Activated naive CD4-positive, alpha-beta T cell treated with anti-CD3 and anti-CD28 coated beads, Interleukin-2, amount 10 ng/mL, durations not matched to agents 7 days and 5 days (primary cell): Measurements from ENCODE around the gene DRGX.

Source experiments
- CTCF ChIA-PET: fragments of 350-600 bp; sonication (Branson Sonifier 250); formaldehyde crosslinking; loops from one replicate; lab custom pipeline; 2021; ENCODE audit warnings: antibody characterized with exemption; lab: Charles Lee
- DNase-seq: peaks from one replicate; pipeline ENCODE4 v3.0.0-alpha.2; 2020
- H3K27ac Mint-ChIP-seq: one replicate; pipeline ENCODE4 v1.8.0; 2021; ENCODE audit warnings: mild to moderate bottlenecking, moderate library complexity, mixed read lengths
- H3K27me3 Mint-ChIP-seq: one replicate; pipeline ENCODE4 v1.8.0; 2021; ENCODE audit warnings: mild to moderate bottlenecking, mixed read lengths
- H3K36me3 Mint-ChIP-seq: one replicate; pipeline ENCODE4 v1.8.0; 2021; ENCODE audit warnings: mixed read lengths
- H3K4me1 Mint-ChIP-seq: one replicate; pipeline ENCODE4 v1.8.0; 2021; ENCODE audit warnings: mixed read lengths
- H3K4me3 Mint-ChIP-seq: one replicate; pipeline ENCODE4 v1.8.0; 2021; ENCODE audit warnings: mild to moderate bottlenecking, moderate library complexity, mixed read lengths
- H3K9me3 Mint-ChIP-seq: one replicate; pipeline ENCODE4 v1.8.0; 2021; ENCODE audit warnings: mixed read lengths

The DRGX gene

DNA sequence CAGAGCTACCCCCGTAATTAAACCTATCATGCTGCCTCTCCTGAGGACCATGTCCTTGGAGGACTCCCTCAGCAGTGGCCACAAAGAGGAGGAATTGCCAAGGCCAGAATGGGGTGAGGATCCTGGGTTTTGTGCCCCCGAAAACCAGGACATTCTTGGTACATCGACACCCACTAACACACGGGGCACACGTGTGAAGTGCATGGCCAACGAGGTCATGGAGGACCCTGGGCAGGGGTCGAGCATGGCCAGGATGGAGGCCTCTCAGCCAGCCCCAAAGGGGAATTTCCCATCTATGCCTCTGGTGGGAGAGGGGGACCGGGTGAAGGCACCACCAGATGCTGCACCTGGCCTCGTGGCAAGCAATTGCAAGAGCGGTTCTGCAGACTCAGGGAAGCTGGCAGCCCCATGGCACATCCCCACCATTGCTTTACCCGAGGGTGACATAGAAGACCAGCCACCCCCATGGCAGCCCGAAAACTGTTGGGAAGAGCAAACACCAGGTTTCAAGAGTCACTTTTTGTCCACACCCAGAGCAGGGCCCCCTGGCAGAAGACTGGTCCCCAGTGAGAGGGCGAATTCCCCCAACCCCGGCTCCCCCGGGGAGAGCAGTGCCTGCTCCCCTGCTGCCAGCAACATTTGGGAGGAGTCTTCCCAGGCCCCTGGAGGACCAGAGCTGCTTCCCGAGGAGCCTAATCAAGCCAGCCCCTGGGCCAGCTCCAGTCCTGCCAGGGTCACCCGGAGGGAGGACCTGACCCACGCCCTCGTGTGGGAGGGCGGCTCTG is 70.6 kb downstream of the DRGX start:
- H3K4me1 Mint-ChIP-seq: no peaks in the 10 kb centered on the region
- DNase-seq: no peak
- CTCF ChIA-PET: interaction anchor here (0.7 kb wide), 1 partner anchor 50 kb away, joined by 3 read pairs; no protein-coding TSS in a partner anchor
- peaks cover 24% of the 10 kb centered on the region for H3K27me3 Mint-ChIP-seq
- H3K4me3 Mint-ChIP-seq: no peak overlapping the region
- H3K27ac Mint-ChIP-seq: no peak overlapping the region
- H3K36me3 Mint-ChIP-seq: no peaks in the 10 kb centered on the region
- H3K9me3 Mint-ChIP-seq: no peaks in the 10 kb centered on the region

DNA sequence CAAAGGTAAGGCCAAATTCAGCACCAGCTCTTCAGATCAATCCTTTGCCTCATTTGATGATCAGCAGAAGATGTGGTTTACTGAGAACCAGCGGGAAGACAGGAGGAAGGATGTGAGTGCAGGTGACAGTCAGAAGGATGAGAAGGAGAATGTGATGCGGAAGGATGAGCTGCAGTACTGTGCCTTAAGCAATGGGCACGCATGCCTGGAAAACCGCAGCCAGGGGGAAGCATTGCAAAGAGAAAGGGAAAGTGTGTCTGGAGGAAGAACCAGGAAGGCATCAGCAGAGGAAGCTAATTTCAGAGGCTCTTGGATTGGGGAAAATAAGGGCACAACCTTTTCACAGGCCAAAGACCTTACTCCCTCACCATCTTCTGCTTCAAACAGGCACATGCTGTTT is 71.2 kb downstream of the DRGX start:
- Mint-ChIP-seq H3K36me3 (no peaks in the 10 kb centered on the region), H3K27ac (no peak overlapping the region), H3K27me3 (peaks cover 20% of the 10 kb centered on the region), H3K4me3 (no peak overlapping the region), H3K9me3 (no peaks in the 10 kb centered on the region), H3K4me1 (no peaks in the 10 kb centered on the region)
- CTCF ChIA-PET: interaction anchor here (0.7 kb wide), 1 partner anchor 50 kb away, joined by 3 read pairs; no protein-coding TSS in a partner anchor
- no peak for DNase-seq

DNA sequence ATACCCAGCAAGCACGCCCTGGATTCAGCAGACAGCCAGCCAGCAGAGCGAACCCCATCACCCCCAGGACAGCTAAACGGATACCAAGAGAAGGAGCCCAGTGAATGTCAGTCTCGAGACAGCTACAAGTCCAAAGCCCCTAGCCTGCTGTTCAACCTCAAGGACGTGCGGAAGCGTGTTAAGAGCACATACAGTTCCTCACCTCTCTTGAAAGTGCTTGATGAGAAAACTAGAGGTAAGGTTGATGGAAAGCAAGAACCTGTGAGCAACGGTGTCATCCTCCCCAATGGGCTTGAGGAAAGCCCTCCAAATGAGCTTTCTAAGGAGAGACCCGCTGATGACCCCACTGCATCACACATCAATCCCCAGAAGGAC is 72.0 kb downstream of the DRGX start:
- no peaks in the 10 kb centered on the region for H3K4me1 Mint-ChIP-seq
- CTCF ChIA-PET: no interaction called here
- no peak overlapping the region for H3K4me3 Mint-ChIP-seq
- peaks cover 17% of the 10 kb centered on the region for H3K27me3 Mint-ChIP-seq
- no peaks in the 10 kb centered on the region for H3K36me3 Mint-ChIP-seq
- no peaks in the 10 kb centered on the region for H3K9me3 Mint-ChIP-seq
- no peak overlapping the region for H3K27ac Mint-ChIP-seq
- no peak for DNase-seq

DNA sequence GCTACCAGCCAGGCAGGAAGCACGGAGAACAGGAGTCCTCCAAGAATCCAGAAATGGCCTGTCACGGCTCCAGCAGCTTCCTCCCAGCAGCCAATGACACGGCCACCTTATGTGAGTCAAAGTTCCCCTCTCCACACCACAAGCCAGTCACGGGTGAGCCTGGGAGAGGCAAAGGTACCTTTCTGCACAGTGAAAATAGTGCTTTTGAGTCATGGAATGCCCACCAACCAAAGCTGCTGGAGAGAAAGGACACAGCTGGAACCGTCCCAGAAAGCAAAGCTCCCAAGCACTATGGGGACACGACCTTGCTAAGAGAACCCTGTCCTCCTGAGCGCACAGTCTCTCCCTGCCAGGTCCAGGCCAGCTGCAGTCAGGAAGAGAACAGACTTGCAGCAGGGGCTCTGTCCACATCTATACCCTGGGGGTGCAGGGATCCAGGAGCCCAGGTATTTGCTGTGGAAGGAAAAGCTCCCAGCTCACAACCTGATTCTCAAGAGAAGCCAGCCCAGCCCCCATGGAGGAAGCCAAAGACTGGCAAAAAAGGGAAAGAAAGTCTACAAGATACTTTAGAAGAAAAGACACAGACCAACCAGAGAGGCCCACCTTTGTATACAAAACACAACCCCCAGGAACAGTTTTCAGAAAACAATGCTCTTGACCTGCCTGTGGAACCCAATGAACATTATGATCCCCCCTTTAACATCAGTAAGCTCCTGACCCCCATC is 72.6 kb downstream of the DRGX start:
- no peak overlapping the region for H3K4me3 Mint-ChIP-seq
- peaks cover 17% of the 10 kb centered on the region for H3K27me3 Mint-ChIP-seq
- CTCF ChIA-PET: no interaction called here
- no peak overlapping the region for H3K27ac Mint-ChIP-seq
- no peaks in the 10 kb centered on the region for H3K9me3 Mint-ChIP-seq
- no peaks in the 10 kb centered on the region for H3K4me1 Mint-ChIP-seq
- no peaks in the 10 kb centered on the region for H3K36me3 Mint-ChIP-seq
- DNase-seq: no peak

DNA sequence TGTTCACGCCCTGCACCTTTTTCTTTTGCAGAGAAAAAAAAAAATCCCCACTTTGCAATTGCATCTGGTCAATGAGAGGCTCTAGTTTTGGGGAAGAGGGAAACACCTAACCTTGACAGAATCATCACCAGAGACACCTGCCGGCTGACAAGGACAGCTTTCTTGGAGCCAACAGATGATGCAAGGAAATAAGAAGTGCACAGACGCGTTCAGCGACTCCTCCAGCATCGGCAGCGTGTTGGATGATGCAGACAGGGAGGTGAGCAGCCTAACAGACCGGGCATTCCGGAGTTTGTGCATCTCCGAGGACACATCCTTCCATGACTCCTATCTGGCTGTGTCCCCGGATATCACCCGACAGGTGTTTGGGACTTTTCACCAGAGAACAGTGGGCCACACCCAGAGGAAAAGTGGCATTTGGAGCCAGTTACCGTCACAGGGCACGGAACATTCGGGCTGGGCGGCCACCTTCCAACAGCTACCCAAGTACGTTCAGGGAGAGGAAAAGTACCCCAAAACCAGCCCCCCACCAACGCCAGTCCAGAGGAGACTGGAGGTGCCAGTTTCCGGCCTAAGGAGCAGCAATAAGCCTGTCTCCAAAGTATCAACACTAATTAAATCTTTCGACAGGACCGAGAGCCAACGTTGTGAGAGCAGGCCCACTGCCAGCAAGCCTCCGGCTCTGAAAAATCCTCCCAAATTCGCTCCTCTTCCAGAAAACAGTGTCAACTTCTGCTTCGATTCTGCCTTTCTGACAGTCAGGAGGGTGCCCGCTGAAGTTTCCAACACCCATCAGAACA is 73.3 kb downstream of the DRGX start:
- Mint-ChIP-seq H3K4me1 (no peaks in the 10 kb centered on the region), H3K9me3 (no peaks in the 10 kb centered on the region), H3K36me3 (no peaks in the 10 kb centered on the region), H3K4me3 (no peak overlapping the region), H3K27ac (no peak overlapping the region), H3K27me3 (peaks cover 16% of the 10 kb centered on the region)
- no peak for DNase-seq
- CTCF ChIA-PET: no interaction called here

DNA sequence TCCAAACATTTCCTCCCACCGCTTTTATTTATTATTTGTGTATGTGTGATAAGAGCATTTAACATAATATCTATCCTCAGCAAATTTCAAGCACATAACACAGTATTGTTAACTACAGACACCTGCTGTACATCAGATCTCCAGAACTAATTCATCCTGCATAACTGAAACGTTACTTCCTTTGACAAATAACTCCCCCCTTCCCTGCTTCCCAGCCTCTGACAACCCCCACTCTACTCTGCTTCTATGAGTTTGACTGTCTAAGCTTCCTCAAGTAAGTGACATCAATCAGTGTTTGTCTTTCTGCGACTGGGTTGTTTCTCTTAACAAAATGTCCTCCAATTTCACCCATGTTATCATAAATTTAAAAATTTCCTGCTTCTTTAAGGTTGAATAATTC is 74.9 kb downstream of the DRGX start:
- peaks cover 13% of the 10 kb centered on the region for H3K27me3 Mint-ChIP-seq
- H3K4me1 Mint-ChIP-seq: no peaks in the 10 kb centered on the region
- no peaks in the 10 kb centered on the region for H3K36me3 Mint-ChIP-seq
- DNase-seq: no peak
- CTCF ChIA-PET: no interaction called here
- H3K27ac Mint-ChIP-seq: no peak overlapping the region
- no peak overlapping the region for H3K4me3 Mint-ChIP-seq
- H3K9me3 Mint-ChIP-seq: no peaks in the 10 kb centered on the region

DNA sequence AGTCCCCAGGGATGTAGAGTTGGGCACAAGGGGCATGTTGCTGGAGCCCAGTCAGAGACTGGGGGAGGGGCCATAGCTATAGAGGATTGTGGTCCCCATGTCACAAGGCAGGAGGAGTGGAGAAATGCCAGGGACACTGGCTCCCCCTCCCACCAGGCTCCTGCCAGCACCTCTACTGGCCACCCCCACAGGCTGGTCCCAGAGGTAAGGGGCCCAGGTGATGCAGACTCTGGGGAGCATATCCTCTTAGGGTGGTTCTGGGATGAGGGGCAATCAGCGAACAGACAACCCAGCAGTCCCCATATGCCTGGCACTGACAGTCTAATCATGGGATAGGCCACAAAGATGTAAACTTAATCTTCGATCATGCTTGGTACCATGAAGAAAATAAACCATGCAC is 75.7 kb downstream of the DRGX start:
- Mint-ChIP-seq H3K27me3 (peaks cover 13% of the 10 kb centered on the region), H3K9me3 (no peaks in the 10 kb centered on the region), H3K36me3 (no peaks in the 10 kb centered on the region), H3K4me1 (no peaks in the 10 kb centered on the region), H3K4me3 (no peak overlapping the region), H3K27ac (no peak overlapping the region)
- DNase-seq: no peak
- CTCF ChIA-PET: no interaction called here

DNA sequence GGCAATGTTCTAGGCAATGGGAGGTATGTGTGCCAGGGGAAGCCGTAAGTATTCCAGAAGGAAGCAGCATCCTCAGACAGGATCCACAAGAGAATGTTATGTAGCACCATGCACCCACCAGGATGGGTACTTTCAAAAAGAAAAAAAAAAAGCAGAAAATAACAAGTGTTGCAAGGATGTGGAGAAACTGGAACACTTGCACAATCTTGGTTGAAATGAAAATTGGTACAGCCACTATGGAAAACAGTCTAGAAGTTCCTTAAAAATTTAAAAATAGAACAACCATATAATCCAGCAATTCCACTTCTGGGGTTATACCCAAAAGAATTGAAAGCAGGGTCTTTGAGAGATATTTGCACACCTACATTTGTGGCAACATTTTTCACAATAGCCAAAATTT is 76.7 kb downstream of the DRGX start:
- Mint-ChIP-seq H3K4me3 (no peak overlapping the region), H3K27me3 (peaks cover 13% of the 10 kb centered on the region), H3K9me3 (no peaks in the 10 kb centered on the region), H3K4me1 (no peaks in the 10 kb centered on the region), H3K36me3 (no peaks in the 10 kb centered on the region), H3K27ac (no peak overlapping the region)
- no peak for DNase-seq
- CTCF ChIA-PET: no interaction called here

DNA sequence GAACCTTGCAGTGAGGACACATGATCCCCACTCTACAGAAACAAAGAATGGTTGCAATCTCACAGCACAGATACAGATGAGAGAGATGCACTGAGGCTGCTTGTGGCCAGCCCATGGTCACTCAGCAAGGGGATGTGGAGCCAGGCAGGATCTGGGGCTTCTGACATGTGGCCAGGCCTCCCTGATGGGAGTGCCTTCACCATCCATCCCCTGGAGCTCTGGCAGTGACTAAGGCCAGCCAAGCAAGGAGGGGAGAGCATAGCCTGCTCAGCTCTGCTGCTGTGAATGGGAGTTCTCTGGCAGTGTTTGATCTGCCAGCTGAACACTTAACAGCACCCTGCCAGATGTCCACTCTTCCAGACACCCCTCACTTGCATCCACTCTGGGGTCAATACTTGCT is 77.1 kb downstream of the DRGX start:
- Mint-ChIP-seq H3K4me3 (no peak overlapping the region), H3K4me1 (no peaks in the 10 kb centered on the region), H3K27ac (no peak overlapping the region), H3K27me3 (peaks cover 14% of the 10 kb centered on the region), H3K36me3 (no peaks in the 10 kb centered on the region), H3K9me3 (no peaks in the 10 kb centered on the region)
- no peak for DNase-seq
- CTCF ChIA-PET: no interaction called here

DNA sequence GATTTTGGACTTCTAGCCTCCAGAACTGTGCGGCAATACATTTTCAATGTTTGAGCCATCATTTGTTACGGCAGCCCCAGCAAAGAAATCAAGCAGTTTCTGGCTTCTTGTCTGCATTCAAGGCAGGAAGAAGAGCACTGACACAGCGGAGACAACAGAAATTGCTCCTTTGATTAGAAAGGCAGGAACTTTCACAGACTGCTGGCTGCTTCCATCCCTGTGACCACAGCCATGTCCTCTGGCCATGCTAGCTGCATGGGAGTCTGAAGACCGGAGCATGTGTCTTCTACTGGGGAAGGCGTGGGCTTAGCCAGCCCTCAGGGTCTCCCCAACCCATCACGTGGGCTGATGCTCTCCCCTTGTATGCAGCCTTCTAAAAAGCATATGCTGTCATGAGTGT is 77.9 kb downstream of the DRGX start:
- DNase-seq: no peak
- CTCF ChIA-PET: no interaction called here

DNA sequence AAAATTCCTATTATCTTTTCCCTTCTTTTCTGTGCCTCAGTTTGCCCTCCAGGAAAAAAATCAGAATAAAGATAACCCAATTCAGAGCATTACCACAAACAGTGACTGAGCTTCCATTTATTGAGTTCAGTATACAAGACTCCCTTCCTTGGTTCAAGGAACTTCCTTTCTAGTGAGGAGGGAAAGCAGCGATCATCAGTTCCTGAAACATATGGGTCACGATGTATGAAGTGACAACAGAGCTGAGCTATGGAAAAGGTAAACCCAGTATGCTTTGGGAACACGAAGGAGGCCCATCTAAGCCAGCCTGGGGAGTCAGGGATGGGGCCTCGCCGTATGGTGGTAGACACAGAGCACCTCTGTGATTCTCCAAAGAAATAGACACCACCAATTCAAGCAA is 81.1 kb downstream of the DRGX start:
- DNase-seq: no peak
- Mint-ChIP-seq H3K4me1 (peaks cover 12% of the 10 kb centered on the region), H3K4me3 (no peak overlapping the region), H3K27ac (no peak overlapping the region), H3K27me3 (peaks cover 17% of the 10 kb centered on the region), H3K9me3 (no peaks in the 10 kb centered on the region), H3K36me3 (no peaks in the 10 kb centered on the region)
- CTCF ChIA-PET: no interaction called here

More for the DNA sequence above, 77.9 kb downstream of the DRGX start:
- H3K27ac Mint-ChIP-seq: no peak overlapping the region
- no peaks in the 10 kb centered on the region for H3K9me3 Mint-ChIP-seq
- H3K4me3 Mint-ChIP-seq: no peak overlapping the region
- H3K27me3 Mint-ChIP-seq: peaks cover 15% of the 10 kb centered on the region
- no peaks in the 10 kb centered on the region for H3K36me3 Mint-ChIP-seq
- H3K4me1 Mint-ChIP-seq: no peaks in the 10 kb centered on the region
